Right lung (tissue), 5 donors: ENCODE results near the gene ARHGEF4. TPM values are rescaled to one million over a fixed set of nuclear protein-coding genes. Genes with fewer than 3 reads are reported as not detected.

Source experiments
- DNase-seq, 2 donors: peaks; one replicate each; pipeline ENCODE4 v3.0.0-alpha.2; 2013
- polyA plus RNA-seq, 5 donors: library from polyadenylated mRNA; unstranded; fragments of 120-200 nt; gene quantifications; one replicate each; pipeline versions ENCODE4 v1.2.1 to v1.2.3, GENCODE V29; 2013; ENCODE audit warnings: inconsistent platforms in 1 of 5, low replicate concordance in 1 of 5; ENCODE audit not compliant: insufficient read length in 5 of 5, insufficient read depth in 1 of 5

The ARHGEF4 gene
- polyA plus RNA-seq, 5 donors: 2.0 to 4.1 (median 2.7) TPM

- no peak for DNase-seq
These were observed 201.8 kb downstream of the ARHGEF4 start for GRCh38 chr2:131038258-131039100.

GRCh38 chr2:131039101-131039440, 202.4 kb downstream of the ARHGEF4 start:
- DNase-seq: no peak

GRCh38 chr2:131039535-131039907, 202.8 kb downstream of the ARHGEF4 start:
- DNase-seq: no peak

- no peak for DNase-seq
These were observed 203.4 kb downstream of the ARHGEF4 start for GRCh38 chr2:131039908-131040660.

GRCh38 chr2:131040661-131041401, 204.1 kb downstream of the ARHGEF4 start:
- DNase-seq: no peak

- DNase-seq: no peak
These were observed 204.9 kb downstream of the ARHGEF4 start for GRCh38 chr2:131041402-131042147.

- DNase-seq: no peak
These were observed 205.5 kb downstream of the ARHGEF4 start for GRCh38 chr2:131042148-131042775.

GRCh38 chr2:131043199-131044074, 206.7 kb downstream of the ARHGEF4 start:
- no peak for DNase-seq

- no peak for DNase-seq
These were observed 207.5 kb downstream of the ARHGEF4 start for GRCh38 chr2:131044075-131044756.

GRCh38 chr2:131044757-131045150, 208.0 kb downstream of the ARHGEF4 start:
- no peak for DNase-seq

GRCh38 chr2:131045286-131046027, 208.7 kb downstream of the ARHGEF4 start:
- no peak for DNase-seq

- no peak for DNase-seq
These were observed 209.6 kb downstream of the ARHGEF4 start for GRCh38 chr2:131046028-131046917.

GRCh38 chr2:131046918-131047652, 210.4 kb downstream of the ARHGEF4 start:
- DNase-seq: no peak

GRCh38 chr2:131047920-131048560, 211.3 kb downstream of the ARHGEF4 start:
- DNase-seq: no peak

GRCh38 chr2:131048641-131049040, 211.9 kb downstream of the ARHGEF4 start:
- DNase-seq: no peak

- DNase-seq: no peak
These were observed 212.5 kb downstream of the ARHGEF4 start for GRCh38 chr2:131049150-131049718.
